ENCODE results near the gene THEM5. TPM values are rescaled to one million over a fixed set of nuclear protein-coding genes. Genes with fewer than 3 reads are reported as not detected.
"Not testable (repeated sequence)": the region's sequence is repeated elsewhere in the genome, so short reads cannot be mapped to it uniquely, and the experiment has no call there.

THEM5 gene
- polyA plus RNA-seq = not detected

GRCh38 chr1:151853411-151853943 is at the start of gene THEM5:
Gene THEM5, minus strand, starts transcription at chr1:151853712. Its CDS starts 147 bp downstream, at chr1:151853565.
- peaks cover 5% of the 10 kb centered on the region for H3K36me3 Mint-ChIP-seq
- H3K4me1 Mint-ChIP-seq = peaks cover 0 to 2% (median 0%) of the 10 kb centered on the region in 3 donors
- H3K27me3 Mint-ChIP-seq = peaks cover 1% of the 10 kb centered on the region
- no peak within 1 kb of the TSS for H3K27ac Mint-ChIP-seq
- no peak within 1 kb of the TSS for H3K4me3 Mint-ChIP-seq
- no peaks in the 10 kb centered on the region for H3K9me3 Mint-ChIP-seq

- Mint-ChIP-seq H3K4me1 (peaks cover 13 to 18% (median 17%) of the 10 kb centered on the region in 3 donors), H3K9me3 (peaks cover 7 to 17% (median 9%) of the 10 kb centered on the region in 3 donors), H3K36me3 (peaks cover 37% of the 10 kb centered on the region), H3K27me3 (no peaks in the 10 kb centered on the region), H3K27ac (no peak overlapping the region), H3K4me3 (no peak overlapping the region)
Measured at GRCh38 chr1:151902858-151903257, 49.3 kb upstream of the THEM5 start.

GRCh38 chr1:151900804-151901203 is 47.3 kb upstream of the THEM5 start:
- H3K36me3 Mint-ChIP-seq = peaks cover 31% of the 10 kb centered on the region
- peaks cover 17 to 18% (median 17%) of the 10 kb centered on the region in 3 donors for H3K4me1 Mint-ChIP-seq
- not testable (repeated sequence) for H3K27ac Mint-ChIP-seq, H3K27me3 Mint-ChIP-seq
- peaks cover 7 to 17% (median 9%) of the 10 kb centered on the region in 3 donors for H3K9me3 Mint-ChIP-seq
- H3K4me3 Mint-ChIP-seq = peak overlapping the region in 1 of 4 donors; percentile 17

GRCh38 chr1:151898519-151898991 is 45.0 kb upstream of the THEM5 start:
- peak overlapping the region in 1 of 4 donors; percentile 0 for H3K4me3 Mint-ChIP-seq
- H3K27ac Mint-ChIP-seq = peak overlapping the region in 2 of 3 donors; percentile 46 to 91
- peaks cover 4 to 10% (median 7%) of the 10 kb centered on the region in 3 donors for H3K4me1 Mint-ChIP-seq
- H3K36me3 Mint-ChIP-seq = peaks cover 24% of the 10 kb centered on the region
- H3K27me3 Mint-ChIP-seq = no peaks in the 10 kb centered on the region
- H3K9me3 Mint-ChIP-seq = peaks cover 7 to 18% (median 9%) of the 10 kb centered on the region in 3 donors

GRCh38 chr1:151897991-151898431 is 44.5 kb upstream of the THEM5 start:
- H3K27ac Mint-ChIP-seq = peak overlapping the region in 1 of 3 donors; percentile 91
- H3K27me3 Mint-ChIP-seq = no peaks in the 10 kb centered on the region
- H3K9me3 Mint-ChIP-seq = peaks cover 7 to 18% (median 9%) of the 10 kb centered on the region in 3 donors
- no peak overlapping the region for H3K4me3 Mint-ChIP-seq
- peaks cover 23% of the 10 kb centered on the region for H3K36me3 Mint-ChIP-seq
- peaks cover 4 to 10% (median 9%) of the 10 kb centered on the region in 3 donors for H3K4me1 Mint-ChIP-seq

- peaks cover 2% of the 10 kb centered on the region for H3K36me3 Mint-ChIP-seq
- H3K27ac Mint-ChIP-seq = no peak overlapping the region
- no peaks in the 10 kb centered on the region for H3K27me3 Mint-ChIP-seq
- peaks cover 0 to 2% (median 0%) of the 10 kb centered on the region in 3 donors for H3K9me3 Mint-ChIP-seq
- no peak overlapping the region for H3K4me3 Mint-ChIP-seq
- peaks cover 3 to 4% (median 3%) of the 10 kb centered on the region in 3 donors for H3K4me1 Mint-ChIP-seq
Measured at GRCh38 chr1:151893176-151893924, 39.8 kb upstream of the THEM5 start.

GRCh38 chr1:151892190-151892589 is 38.7 kb upstream of the THEM5 start:
- Mint-ChIP-seq H3K4me3 (no peak overlapping the region), H3K4me1 (peaks cover 3 to 4% (median 3%) of the 10 kb centered on the region in 3 donors), H3K27ac (peak overlapping the region in 1 of 3 donors; percentile 36), H3K9me3 (peaks cover 0 to 2% (median 0%) of the 10 kb centered on the region in 3 donors), H3K27me3 (no peaks in the 10 kb centered on the region), H3K36me3 (peaks cover 5% of the 10 kb centered on the region)

- no peaks in the 10 kb centered on the region for H3K27me3 Mint-ChIP-seq
- peaks cover 7% of the 10 kb centered on the region for H3K36me3 Mint-ChIP-seq
- H3K9me3 Mint-ChIP-seq = peaks cover 0 to 2% (median 0%) of the 10 kb centered on the region in 3 donors
- peak overlapping the region in 1 of 3 donors; percentile 36 for H3K27ac Mint-ChIP-seq
- no peak overlapping the region for H3K4me3 Mint-ChIP-seq
- peaks cover 3% of the 10 kb centered on the region in 3 donors for H3K4me1 Mint-ChIP-seq
Measured at GRCh38 chr1:151891512-151891911, 38.0 kb upstream of the THEM5 start.

GRCh38 chr1:151888972-151889570 is 35.6 kb upstream of the THEM5 start:
- Mint-ChIP-seq H3K27ac (no peak overlapping the region), H3K27me3 (no peaks in the 10 kb centered on the region), H3K9me3 (no peaks in the 10 kb centered on the region), H3K4me1 (peaks cover 6 to 9% (median 9%) of the 10 kb centered on the region in 3 donors), H3K4me3 (no peak overlapping the region), H3K36me3 (peaks cover 7% of the 10 kb centered on the region)

- H3K36me3 Mint-ChIP-seq = peaks cover 6% of the 10 kb centered on the region
- peaks cover 6 to 7% (median 7%) of the 10 kb centered on the region in 3 donors for H3K4me1 Mint-ChIP-seq
- H3K27ac Mint-ChIP-seq = peak overlapping the region in 1 of 3 donors; percentile 69
Measured at GRCh38 chr1:151887028-151887427, 33.5 kb upstream of the THEM5 start.

GRCh38 chr1:151885479-151885878 is 32.0 kb upstream of the THEM5 start:
- no peaks in the 10 kb centered on the region for H3K9me3 Mint-ChIP-seq
- no peaks in the 10 kb centered on the region for H3K27me3 Mint-ChIP-seq
- H3K4me3 Mint-ChIP-seq = no peak overlapping the region
- peaks cover 8% of the 10 kb centered on the region for H3K36me3 Mint-ChIP-seq
- peaks cover 6 to 7% (median 7%) of the 10 kb centered on the region in 3 donors for H3K4me1 Mint-ChIP-seq
- peak overlapping the region in 1 of 3 donors; percentile 39 for H3K27ac Mint-ChIP-seq

More at GRCh38 chr1:151887028-151887427, 33.5 kb upstream of the THEM5 start:
- Mint-ChIP-seq H3K27me3 (no peaks in the 10 kb centered on the region), H3K4me3 (no peak overlapping the region), H3K9me3 (no peaks in the 10 kb centered on the region)

- not testable (repeated sequence) for H3K4me3 Mint-ChIP-seq, H3K27me3 Mint-ChIP-seq, H3K27ac Mint-ChIP-seq, H3K4me1 Mint-ChIP-seq, H3K36me3 Mint-ChIP-seq, H3K9me3 Mint-ChIP-seq
Measured at GRCh38 chr1:151884879-151885278, 31.4 kb upstream of the THEM5 start.

GRCh38 chr1:151884445-151884844 is 30.9 kb upstream of the THEM5 start:
- not testable (repeated sequence) for H3K4me1 Mint-ChIP-seq, H3K36me3 Mint-ChIP-seq, H3K4me3 Mint-ChIP-seq, H3K9me3 Mint-ChIP-seq, H3K27me3 Mint-ChIP-seq, H3K27ac Mint-ChIP-seq

GRCh38 chr1:151883898-151884297 is 30.4 kb upstream of the THEM5 start:
- H3K36me3 Mint-ChIP-seq, H3K4me3 Mint-ChIP-seq: not testable (repeated sequence)

GRCh38 chr1:151882918-151883317 is 29.4 kb upstream of the THEM5 start:
- not testable (repeated sequence) for H3K27me3 Mint-ChIP-seq, H3K36me3 Mint-ChIP-seq, H3K27ac Mint-ChIP-seq, H3K9me3 Mint-ChIP-seq, H3K4me3 Mint-ChIP-seq, H3K4me1 Mint-ChIP-seq

More at GRCh38 chr1:151883898-151884297, 30.4 kb upstream of the THEM5 start:
- not testable (repeated sequence) for H3K9me3 Mint-ChIP-seq, H3K4me1 Mint-ChIP-seq, H3K27me3 Mint-ChIP-seq, H3K27ac Mint-ChIP-seq

Data from IgD-negative memory B cell (primary cell).